ENCODE measurements around the gene CFDP1. TPM values are rescaled to one million over a fixed set of nuclear protein-coding genes. Genes with fewer than 3 reads are reported as not detected.
"Not testable (repeated sequence)": the region's sequence is repeated elsewhere in the genome, so short reads cannot be mapped to it uniquely, and the experiment has no call there.

Gene CFDP1
- total RNA-seq, 1 experiment from 2014 or later: 50.3 TPM

GRCh38 chr16:75279305-75279704 lies 154.0 kb downstream of the CFDP1 start:
- H3K4me1 ChIP-seq: no peaks in the 10 kb centered on the region
- no peaks in the 10 kb centered on the region for H3K27me3 ChIP-seq
- H3K4me3 ChIP-seq: no peak overlapping the region
- no peaks in the 10 kb centered on the region for H3K9me3 ChIP-seq (replicated peaks)
- no peak overlapping the region for H3K27ac ChIP-seq
- no peak for DNase-seq
- H3K36me3 ChIP-seq: no peaks in the 10 kb centered on the region

- no peaks in the 10 kb centered on the region for H3K9me3 ChIP-seq (replicated peaks)
- H3K4me3 ChIP-seq: no peak overlapping the region
- H3K36me3 ChIP-seq: no peaks in the 10 kb centered on the region
- peaks cover 5% of the 10 kb centered on the region for H3K4me1 ChIP-seq
- H3K27ac ChIP-seq: no peak overlapping the region
- DNase-seq: no peak
- no peaks in the 10 kb centered on the region for H3K27me3 ChIP-seq
Measured at GRCh38 chr16:75273054-75273925, 160.0 kb downstream of the CFDP1 start.

GRCh38 chr16:75272629-75273028 lies 160.7 kb downstream of the CFDP1 start:
- H3K4me3 ChIP-seq; H3K27ac ChIP-seq; H3K36me3 ChIP-seq; DNase-seq; H3K9me3 ChIP-seq (replicated peaks); H3K27me3 ChIP-seq: not testable (repeated sequence)
- H3K4me1 ChIP-seq: peaks cover 12% of the 10 kb centered on the region

DNA sequence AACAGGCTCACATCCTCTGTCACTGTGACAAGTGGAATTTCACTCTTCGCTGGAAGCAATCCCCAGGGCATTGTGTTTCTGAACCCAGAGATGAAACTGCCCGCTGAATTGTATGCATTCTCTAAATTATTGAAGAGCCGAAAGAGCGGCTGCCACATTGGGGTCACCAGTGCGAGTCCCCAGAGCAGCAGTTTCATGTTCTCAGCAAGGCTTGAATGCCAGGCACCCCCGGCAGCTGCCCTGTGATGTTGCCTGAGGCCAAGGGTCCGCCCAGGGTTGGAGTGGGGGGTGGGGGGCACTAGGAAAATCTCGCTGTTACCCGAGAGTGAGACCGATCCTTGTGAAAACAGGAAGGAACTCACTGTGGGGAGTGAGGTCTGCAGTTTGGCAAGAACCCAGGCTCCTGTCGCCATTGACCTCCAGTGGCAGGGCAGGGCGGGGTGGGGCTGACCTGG lies 161.2 kb downstream of the CFDP1 start:
- H3K4me1 ChIP-seq: peaks cover 15% of the 10 kb centered on the region
- DNase-seq: peak; percentile 37 to 47
- no peak overlapping the region for H3K27ac ChIP-seq
- H3K27me3 ChIP-seq: no peaks in the 10 kb centered on the region
- peak overlapping the region; percentile 31 for H3K4me3 ChIP-seq
- no peaks in the 10 kb centered on the region for H3K9me3 ChIP-seq (replicated peaks)
- no peaks in the 10 kb centered on the region for H3K36me3 ChIP-seq

DNA sequence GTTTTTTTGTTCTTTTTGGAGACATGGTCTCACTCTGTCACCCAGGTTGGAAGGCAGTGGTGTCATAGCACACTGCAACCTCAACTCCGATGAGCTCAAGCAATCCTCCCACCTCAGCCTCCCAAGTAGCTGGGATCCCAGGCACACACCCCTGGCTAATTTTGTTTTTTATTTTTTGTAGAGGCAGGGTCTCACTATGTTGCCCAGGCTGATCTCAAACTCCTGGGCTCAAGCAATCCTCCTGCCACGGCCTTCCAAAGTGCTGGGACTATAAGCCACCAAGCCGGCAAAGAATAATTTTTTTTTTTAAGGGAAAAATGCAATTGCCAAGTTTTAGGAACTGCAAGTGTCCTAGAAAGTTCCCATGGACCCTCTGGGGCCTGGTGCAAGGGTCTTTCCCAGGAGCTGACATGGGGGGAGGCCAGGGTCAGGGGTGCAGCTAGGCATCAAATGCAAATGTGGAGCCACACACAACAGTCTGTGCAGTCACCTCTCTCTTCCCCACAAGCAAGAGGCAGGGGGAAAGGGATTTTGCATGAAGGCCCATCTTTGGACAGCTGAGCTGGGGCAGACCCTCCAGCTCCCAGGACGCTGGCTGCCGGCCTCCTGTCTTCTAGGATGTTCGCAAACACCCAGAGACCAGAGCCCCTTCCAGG lies 161.7 kb downstream of the CFDP1 start:
- Histone ChIP-seq H3K9me3 (replicated peaks) (no peaks in the 10 kb centered on the region), H3K36me3 (no peaks in the 10 kb centered on the region), H3K27ac (no peak overlapping the region), H3K4me1 (peaks cover 20% of the 10 kb centered on the region), H3K27me3 (no peaks in the 10 kb centered on the region), H3K4me3 (peak overlapping the region; percentile 31)
- no peak for DNase-seq

DNA sequence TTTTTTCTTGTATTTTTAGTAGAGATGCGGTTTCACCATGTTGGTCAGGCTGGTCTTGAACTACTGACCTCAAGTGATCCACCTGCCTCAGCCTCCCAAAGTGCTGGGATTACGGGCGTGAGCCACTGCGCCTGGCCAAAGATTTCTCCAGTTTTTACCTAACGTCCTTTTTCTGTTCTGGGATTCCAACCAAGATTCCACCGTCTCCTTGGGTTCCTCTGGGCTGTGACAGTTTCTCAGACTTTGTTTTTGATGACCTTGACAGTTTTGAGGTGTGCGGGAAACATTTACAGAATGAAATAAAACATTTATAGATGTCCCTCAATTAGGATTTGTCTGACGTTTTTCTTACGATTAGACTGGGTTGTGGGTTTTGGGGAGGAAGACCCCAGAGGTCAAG lies 163.9 kb downstream of the CFDP1 start:
- H3K27me3 ChIP-seq; H3K27ac ChIP-seq; H3K4me3 ChIP-seq; DNase-seq; H3K9me3 ChIP-seq (replicated peaks); H3K36me3 ChIP-seq: not testable (repeated sequence)
- peaks cover 24% of the 10 kb centered on the region for H3K4me1 ChIP-seq

- peak overlapping the region; percentile 38 for H3K27ac ChIP-seq
- no peaks in the 10 kb centered on the region for H3K27me3 ChIP-seq
- no peak overlapping the region for H3K4me3 ChIP-seq
- H3K9me3 ChIP-seq (replicated peaks): no peaks in the 10 kb centered on the region
- peak; percentile 85 to 89 for DNase-seq
- H3K36me3 ChIP-seq: no peaks in the 10 kb centered on the region
- H3K4me1 ChIP-seq: peaks cover 24% of the 10 kb centered on the region
Measured at GRCh38 chr16:75267631-75268264, 165.6 kb downstream of the CFDP1 start.

GRCh38 chr16:75266738-75267630 lies 166.3 kb downstream of the CFDP1 start:
- H3K4me3 ChIP-seq: no peak overlapping the region; the same call in 1 of the 2 replicates

DNA sequence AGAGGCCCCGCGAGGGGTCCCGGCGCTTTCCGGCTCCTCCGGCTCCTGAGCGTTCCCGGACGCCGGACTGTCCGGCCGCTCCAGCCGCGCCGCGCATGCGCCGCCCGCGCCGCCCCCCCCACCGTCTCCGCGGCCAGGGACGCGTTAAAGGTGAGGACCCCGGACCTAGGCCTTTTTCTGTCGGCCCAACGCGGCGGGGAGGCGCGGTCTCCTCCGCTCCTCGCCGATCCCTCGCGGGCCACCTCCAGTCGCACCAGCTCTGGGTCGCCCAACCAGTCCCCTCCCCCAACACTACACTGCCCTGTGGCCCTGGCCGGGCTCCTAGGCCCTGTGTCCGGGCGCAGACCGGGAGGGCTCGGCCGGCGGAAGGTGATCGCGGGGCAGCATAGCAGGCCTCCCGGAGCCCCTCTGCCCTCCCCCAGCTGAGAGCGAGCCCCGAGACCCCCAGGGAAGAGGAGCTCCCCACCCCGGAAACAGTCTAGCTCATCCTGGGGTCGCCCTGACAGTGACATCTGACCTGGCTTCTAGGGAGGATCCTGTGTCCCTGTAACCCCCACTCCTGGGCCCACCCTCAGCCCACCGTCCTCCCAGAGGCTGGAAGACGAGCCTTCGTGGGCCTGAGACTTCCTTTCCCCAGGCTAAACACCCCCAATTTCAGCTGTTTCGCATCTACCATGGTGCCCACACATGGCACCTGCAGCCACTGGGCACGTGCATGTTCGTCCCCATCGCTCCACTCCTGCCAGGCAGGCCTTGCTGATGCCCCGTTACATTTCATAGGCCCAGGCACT lies 167.2 kb downstream of the CFDP1 start:
- Histone ChIP-seq H3K27ac (peak overlapping the region; percentile 43), H3K9me3 (replicated peaks) (no peaks in the 10 kb centered on the region), H3K36me3 (no peaks in the 10 kb centered on the region), H3K4me1 (peaks cover 20% of the 10 kb centered on the region), H3K27me3 (no peaks in the 10 kb centered on the region), H3K4me3 (peak overlapping the region; percentile 95)
- DNase-seq: peak; percentile 61 to 72

More at GRCh38 chr16:75266738-75267630, 166.3 kb downstream of the CFDP1 start:
- Histone ChIP-seq H3K9me3 (replicated peaks) (no peaks in the 10 kb centered on the region), H3K4me1 (peaks cover 24% of the 10 kb centered on the region), H3K36me3 (no peaks in the 10 kb centered on the region), H3K27me3 (no peaks in the 10 kb centered on the region), H3K27ac (peak overlapping the region; percentile 38)
- no peak for DNase-seq

GRCh38 chr16:75264999-75265910 lies 168.0 kb downstream of the CFDP1 start:
- Histone ChIP-seq H3K36me3 (no peaks in the 10 kb centered on the region), H3K27ac (peak overlapping the region; percentile 65), H3K27me3 (no peaks in the 10 kb centered on the region), H3K4me1 (peaks cover 20% of the 10 kb centered on the region), H3K9me3 (replicated peaks) (no peaks in the 10 kb centered on the region), H3K4me3 (peak overlapping the region; percentile 95)
- peak in 1 of 2 experiments; percentile 28 for DNase-seq

GRCh38 chr16:75264457-75264998 lies 168.8 kb downstream of the CFDP1 start:
- Histone ChIP-seq H3K27ac (no peak overlapping the region), H3K4me3 (peak overlapping the region; percentile 95), H3K27me3 (no peaks in the 10 kb centered on the region), H3K4me1 (peaks cover 20% of the 10 kb centered on the region), H3K36me3 (no peaks in the 10 kb centered on the region), H3K9me3 (replicated peaks) (no peaks in the 10 kb centered on the region)
- DNase-seq: no peak

- Histone ChIP-seq H3K4me3 (no peak overlapping the region), H3K27me3 (no peaks in the 10 kb centered on the region), H3K9me3 (replicated peaks) (no peaks in the 10 kb centered on the region), H3K36me3 (no peaks in the 10 kb centered on the region), H3K4me1 (peaks cover 20% of the 10 kb centered on the region), H3K27ac (no peak overlapping the region)
- no peak for DNase-seq
Measured at GRCh38 chr16:75263963-75264445, 169.3 kb downstream of the CFDP1 start.
